Measurements from ENCODE around the gene SIGLEC14.

SIGLEC14 gene

DNA sequence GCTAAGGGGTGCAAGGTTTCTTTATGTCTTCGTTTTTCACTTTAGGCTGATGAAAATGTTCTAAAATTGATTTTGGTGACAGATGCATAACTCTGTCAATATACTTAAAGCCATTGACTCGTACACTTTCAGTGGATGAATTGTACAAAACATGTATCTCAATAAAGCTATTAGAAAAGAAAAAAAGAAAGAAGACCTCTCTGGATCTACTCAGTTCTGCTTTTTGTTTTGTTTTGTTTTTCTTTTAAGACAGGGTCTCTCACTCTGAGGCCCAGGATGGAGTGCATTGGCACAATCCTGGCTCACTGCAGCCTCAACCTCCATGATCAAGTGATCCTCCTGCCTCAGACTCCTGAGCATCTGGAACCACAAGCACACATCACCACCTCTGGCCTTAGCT lies 19.9 kb downstream of the SIGLEC14 start:
- no peak for DNase-seq (ENCODE audit: low read depth in 4 of 4, low spot score in 1 of 4)

DNA sequence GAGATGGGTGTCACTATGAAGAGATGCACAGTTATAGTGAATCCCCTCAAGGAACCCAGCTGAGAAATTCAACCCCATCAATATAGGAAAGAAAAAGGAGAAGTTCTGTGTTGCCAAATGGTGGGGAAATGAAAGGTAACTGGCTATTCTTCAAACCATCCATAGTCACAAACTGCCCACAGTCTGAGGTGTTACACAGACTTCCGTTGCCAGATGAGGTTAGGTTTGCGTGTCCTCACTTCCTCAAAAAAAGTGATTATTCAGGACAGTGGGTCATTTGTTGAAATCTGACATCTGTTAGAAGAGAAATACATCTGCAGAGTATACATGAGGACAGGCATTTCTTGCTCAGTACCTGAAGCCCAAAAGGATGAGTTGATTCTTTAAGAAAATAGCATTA lies 25.4 kb downstream of the SIGLEC14 start:
- no peak for DNase-seq (ENCODE audit: low read depth in 4 of 4, low spot score in 1 of 4)

GRCh38 chr19:51615991-51616390 lies 30.6 kb downstream of the SIGLEC14 start:
- no peak for DNase-seq (ENCODE audit: low read depth in 4 of 4, low spot score in 1 of 4)

- no peak for DNase-seq (ENCODE audit: low read depth in 4 of 4, low spot score in 1 of 4)
These were observed 31.8 kb downstream of the SIGLEC14 start for GRCh38 chr19:51614789-51615188.

DNA sequence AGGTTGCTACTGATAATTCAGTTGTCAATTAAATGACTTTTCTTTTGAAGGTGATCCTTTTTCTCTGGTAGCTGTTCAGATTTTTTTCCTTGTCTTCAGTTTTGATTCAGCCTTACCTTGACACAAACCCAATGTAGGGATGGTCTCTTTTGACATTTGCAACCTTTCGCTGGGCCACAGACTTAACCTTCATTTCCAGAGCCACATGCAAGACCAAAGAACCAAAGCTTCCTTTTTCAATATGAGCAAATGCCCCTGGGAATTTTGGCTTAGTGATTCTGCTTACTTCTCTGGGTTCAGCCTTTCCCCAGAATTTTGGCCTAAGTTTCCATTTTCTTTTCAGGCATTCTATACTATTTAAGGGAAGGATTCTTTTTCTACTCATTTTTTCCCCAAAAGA lies 36.0 kb downstream of the SIGLEC14 start:
- DNase-seq (ENCODE audit: low read depth in 4 of 4, low spot score in 1 of 4), result no peak

- DNase-seq (ENCODE audit: low read depth in 4 of 4, low spot score in 1 of 4), result peak; percentile 31 to 59 (median 36)
These were observed 38.6 kb downstream of the SIGLEC14 start for GRCh38 chr19:51607920-51608562.

DNA sequence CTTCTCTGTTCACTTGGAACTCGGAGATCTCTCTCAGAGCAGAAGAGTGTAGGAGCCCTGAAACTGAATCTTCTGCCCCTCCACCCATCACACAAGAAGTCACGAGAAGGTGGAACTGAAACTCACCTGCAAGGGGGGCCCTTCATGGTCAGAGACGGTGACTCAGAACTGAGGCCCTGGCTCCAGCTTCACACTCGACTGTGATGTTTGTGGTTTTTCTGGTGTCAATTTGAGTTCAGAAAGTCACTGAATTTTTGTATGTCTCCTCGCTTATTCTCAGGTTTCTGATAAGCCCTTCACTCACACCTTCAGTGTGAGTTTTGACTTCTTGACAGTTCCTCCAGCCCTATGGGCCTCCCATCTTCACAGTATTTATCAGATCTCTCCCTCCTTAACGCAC lies 39.5 kb downstream of the SIGLEC14 start:
- peak in 1 of 4 experiments; percentile 32 for DNase-seq (ENCODE audit: low read depth in 4 of 4, low spot score in 1 of 4)

DNA sequence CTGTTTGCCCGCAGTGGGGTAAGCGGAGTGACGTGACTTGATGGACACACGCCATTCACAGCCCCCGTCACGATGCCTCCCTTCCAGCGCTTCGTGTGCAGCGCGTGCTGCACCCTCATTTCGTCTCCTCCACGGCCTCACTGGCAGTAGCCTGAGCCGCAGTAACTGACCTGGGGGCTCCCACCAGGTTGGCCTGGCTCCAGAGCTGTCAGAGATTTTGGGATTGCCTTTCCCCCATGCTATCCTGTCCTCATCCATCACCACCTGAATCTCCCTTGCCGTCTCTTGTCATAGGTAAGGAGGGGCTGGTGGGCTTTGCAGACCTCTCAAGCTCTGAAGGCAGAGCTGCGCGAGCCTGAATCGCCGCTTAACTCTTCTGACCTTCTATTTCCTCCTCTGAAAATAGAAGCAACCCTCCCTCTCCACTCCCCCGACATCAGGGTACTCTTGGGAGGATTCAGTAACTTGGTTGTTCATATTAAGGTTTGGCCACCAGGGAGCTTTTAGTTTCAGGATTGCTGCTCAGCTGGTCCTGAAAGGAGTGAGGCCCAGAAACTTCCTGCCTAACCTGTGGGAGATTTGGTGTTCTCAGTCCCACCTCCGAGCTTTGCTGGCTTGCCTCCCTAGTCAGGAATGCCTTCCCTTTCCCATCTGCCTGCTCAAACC lies 44.3 kb downstream of the SIGLEC14 start:
- no peak for DNase-seq (ENCODE audit: low read depth in 4 of 4, low spot score in 1 of 4)

DNA sequence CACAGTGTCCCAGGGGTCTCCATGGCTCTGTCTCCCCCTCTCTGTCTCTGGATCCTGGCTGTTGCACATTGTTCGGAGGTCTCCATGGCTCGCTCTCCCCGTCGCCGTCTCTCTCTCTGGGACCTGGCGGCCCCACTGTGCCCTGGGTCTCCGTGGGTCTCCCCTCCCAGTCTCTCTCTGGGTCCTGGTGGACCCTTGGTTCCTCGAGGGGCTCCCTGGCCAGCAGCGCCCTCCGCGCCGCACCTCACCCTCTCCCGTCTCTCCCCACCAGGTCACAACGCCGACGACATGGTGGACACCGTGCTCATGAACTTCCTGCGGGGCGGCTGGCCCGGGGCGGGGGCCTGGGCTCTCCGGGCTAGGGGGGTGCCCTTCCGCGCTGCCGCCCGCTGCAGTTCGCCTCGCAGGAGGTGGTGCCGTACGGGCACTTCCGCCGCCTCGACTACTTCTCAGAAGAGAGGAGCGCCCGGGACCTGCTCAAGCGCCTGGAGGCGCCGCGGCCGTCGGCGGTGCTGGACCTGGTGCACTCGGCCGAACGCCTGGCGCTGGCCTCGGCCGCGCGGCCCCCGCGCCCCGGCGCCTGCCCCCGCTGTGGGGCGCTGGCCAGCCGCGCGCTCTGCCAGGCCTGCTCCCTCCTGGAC lies 45.6 kb downstream of the SIGLEC14 start:
- no peak for DNase-seq (ENCODE audit: low read depth in 4 of 4, low spot score in 1 of 4)

DNA sequence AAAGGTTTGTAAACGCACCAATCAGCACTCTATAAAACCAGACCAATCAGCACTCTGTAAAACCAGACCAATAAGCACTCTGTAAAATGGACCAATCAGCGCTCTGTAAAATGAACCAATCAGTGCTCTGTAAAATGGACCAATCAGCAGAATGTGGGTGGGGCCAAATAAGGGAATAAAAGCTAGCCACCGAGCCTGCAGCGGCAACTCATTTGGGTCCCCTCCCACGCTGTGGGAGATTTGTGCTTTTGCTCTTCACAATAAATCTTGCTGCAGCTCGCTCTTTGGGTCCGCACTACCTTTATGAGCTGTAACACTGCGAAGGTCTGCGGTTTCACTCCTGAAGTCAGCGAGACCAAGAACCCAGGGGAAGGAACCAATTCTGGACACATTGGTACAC lies 47.5 kb downstream of the SIGLEC14 start:
- no peak for DNase-seq (ENCODE audit: low read depth in 4 of 4, low spot score in 1 of 4)

DNA sequence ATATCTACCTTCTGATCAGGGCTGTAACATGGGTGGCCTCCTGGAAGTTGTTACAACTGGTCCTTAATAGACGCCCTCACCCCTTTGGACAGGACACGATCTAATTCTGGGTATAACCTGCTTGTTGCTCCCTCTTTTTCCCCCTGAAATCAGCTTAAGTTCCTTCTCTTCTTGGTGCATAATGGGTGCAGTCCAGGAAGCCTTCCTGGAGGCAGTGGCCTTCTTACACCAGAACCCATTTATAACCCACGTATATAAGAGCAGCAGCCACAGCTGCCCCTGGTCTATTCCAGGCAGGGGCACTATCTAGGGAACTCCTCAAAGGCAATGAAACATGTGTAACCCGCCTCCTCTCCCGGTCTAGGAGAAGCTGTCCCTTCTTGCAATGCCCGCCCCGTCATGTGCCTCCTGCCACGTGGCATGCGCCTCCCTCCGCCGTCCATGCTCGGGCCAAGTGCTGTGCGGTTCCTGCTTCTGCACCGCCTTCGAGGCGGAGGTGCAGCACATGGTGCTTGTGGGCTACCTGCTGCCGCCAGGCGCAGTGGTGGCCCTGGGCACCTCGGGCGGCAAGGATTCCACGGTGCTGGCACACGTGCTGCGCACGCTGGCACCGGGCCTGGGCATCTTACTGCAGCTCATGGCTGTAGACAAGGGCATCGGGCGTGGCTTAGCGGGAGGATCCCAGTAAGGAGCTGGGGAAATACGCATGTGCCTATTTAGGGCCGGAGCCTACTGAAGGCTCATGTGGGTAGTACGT lies 48.3 kb downstream of the SIGLEC14 start:
- no peak for DNase-seq (ENCODE audit: low read depth in 4 of 4, low spot score in 1 of 4)

DNA sequence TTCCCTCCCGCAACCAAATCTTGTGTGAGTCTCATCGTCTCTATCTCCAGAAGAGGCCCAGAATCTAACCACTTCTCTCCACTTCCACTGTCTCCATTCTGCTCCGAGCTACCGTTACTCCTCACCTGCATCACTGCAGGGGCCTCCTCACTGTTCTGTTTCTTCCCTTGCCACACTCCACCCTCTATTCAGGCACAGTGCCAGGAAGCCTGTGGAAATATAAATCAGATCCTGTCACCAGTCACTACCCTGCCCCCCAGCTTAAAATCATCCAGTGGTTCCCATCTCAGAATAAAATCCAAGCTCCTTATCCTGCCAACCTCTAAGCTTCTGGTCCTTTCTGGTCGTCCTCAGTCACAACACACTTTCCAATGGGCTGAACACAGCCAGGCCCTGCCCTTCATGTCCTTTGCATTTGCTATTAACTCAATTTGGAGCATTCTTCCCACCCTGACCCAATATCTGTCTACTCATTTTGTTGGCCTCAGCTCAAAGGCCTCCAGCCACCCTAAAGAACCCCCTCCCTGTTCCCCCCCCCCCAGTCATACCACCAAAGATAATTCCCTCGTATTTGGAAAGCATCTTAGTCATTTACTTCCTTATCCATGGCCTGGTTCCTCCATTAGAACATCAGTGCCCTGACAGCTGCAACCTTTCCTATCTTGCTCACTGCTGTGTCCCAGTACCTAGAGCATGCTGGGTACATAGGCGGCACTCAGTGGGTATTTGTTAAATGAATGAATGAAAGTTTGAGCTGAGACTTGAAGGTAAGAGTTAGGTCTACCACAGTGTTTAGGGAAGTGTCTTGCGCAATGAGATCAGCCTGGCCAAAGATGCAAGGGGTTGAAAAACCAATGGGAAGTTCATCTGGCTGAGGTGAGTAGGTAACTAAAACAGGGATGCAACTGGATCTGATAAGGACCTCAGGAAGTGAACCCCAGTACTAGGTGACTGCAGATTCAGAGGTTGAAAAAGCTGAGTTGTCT lies 51.1 kb downstream of the SIGLEC14 start:
- DNase-seq (ENCODE audit: low read depth in 4 of 4, low spot score in 1 of 4), result no peak

DNA sequence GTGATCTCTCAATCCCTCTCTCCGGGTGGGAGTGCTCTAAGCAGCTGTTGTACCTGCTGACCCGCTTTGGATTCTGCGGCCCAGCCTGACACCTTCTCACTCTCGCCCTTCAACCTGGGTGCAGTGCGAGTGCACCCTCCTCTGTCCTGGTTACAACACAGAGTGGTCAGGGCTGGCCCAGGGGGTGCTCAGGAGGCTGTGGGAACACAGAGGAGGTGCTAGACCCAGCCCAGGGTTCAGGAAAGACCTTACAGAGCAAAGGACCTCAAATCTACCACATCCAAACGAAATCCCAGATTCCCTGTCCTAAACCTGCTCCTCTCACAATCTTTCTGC lies 51.9 kb downstream of the SIGLEC14 start:
- DNase-seq (ENCODE audit: low read depth in 4 of 4, low spot score in 1 of 4), result no peak

DNA sequence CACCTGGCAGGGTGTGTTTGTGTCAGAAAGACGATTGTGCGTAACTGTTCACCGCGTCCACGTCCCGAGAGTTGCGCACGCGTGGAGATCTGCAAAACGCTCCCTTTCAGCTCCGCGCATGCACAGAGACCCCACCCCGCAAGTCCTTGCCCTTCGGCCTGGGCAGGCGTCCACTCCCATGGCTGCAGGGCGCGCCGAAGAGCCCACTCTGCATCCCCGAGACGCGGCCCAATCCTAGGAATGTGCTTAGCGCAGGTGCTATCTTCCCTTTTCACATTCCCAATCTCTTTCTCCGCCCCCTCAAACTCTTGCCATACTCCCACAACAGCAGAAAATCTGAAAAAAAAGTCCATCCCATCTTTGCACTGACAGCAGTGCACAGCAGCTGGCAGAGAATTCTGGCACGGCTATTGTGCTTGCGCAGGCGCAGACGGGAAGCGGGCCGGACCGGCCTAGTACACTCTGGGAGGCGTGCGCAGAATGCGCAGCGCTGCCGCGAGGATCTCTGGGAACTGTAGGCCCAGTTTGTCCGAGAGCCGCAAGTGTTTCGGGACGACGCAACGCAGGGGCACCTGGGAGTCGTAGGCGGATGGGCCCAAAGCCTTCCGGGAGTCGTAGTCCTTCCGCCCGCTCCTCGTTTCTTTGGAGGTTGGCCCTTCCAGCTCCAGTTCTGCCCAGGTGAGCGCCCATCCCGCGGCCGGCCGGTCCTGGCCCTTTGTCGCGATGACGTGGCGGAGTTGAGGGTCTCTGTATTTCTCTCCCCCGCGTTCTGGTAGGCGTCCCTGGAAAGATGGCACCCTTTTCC lies 52.5 kb downstream of the SIGLEC14 start:
- DNase-seq (ENCODE audit: low read depth in 4 of 4, low spot score in 1 of 4), result peak; percentile 90 to 95 (median 93)

GRCh38 chr19:51593138-51593890 lies 53.3 kb downstream of the SIGLEC14 start:
- no peak for DNase-seq (ENCODE audit: low read depth in 4 of 4, low spot score in 1 of 4)

Data from stimulated activated CD4-positive, alpha-beta T cell treated with anti-CD3 and anti-CD28 coated beads, Interleukin-1b, Interleukin-23, amount 100 ng/mL, for 24 hours (primary cell).